ENCODE measurements around the gene EIF5. TPM values are rescaled to one million over a fixed set of nuclear protein-coding genes. Genes with fewer than 3 reads are reported as not detected.

The EIF5 gene
- total and polyA plus RNA-seq, 8 donors = 159 to 239 (median 210) TPM

DNA sequence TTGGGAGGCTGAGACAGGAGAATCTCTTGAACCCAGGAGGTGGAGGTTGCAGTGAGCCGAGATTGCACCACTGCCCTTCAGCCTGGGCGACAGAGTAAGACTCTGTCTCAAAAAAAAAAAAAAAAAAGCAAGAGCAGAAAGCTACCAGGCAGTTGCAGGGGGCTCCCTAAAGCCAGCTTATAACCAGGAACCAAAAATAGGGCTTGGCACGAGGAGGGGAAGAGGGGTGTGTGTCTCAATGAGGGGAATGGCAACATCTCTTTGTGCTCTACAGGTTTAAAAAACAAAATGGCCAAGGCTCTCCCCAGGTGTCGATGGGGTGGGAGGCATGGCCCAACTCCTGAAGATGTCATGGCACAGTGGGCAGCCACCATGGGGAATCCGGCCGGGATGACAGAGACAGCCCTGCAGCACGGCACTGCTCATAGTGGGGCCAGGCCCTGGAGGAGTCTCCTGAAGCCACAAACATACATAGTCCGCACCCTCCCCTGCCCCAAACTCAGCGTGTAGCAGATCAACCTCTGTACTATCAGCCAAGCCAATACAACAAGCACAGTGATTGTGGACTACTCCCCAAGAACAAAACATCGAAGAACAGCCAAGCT is 16.0 kb upstream of the EIF5 start:
- no peak overlapping the region for H3K4me3 ChIP-seq
- no peaks in the 10 kb centered on the region for H3K9me3 ChIP-seq
- peak in 1 of 4 donors; percentile 65 for DNase-seq
- TF ChIP-seq, protein P1, sequence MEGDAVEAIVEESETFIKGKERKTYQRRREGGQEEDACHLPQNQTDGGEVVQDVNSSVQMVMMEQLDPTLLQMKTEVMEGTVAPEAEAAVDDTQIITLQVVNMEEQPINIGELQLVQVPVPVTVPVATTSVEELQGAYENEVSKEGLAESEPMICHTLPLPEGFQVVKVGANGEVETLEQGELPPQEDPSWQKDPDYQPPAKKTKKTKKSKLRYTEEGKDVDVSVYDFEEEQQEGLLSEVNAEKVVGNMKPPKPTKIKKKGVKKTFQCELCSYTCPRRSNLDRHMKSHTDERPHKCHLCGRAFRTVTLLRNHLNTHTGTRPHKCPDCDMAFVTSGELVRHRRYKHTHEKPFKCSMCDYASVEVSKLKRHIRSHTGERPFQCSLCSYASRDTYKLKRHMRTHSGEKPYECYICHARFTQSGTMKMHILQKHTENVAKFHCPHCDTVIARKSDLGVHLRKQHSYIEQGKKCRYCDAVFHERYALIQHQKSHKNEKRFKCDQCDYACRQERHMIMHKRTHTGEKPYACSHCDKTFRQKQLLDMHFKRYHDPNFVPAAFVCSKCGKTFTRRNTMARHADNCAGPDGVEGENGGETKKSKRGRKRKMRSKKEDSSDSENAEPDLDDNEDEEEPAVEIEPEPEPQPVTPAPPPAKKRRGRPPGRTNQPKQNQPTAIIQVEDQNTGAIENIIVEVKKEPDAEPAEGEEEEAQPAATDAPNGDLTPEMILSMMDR (IDR thresholded peaks at IDR 0.05) = no peak
- H3K36me3 ChIP-seq = no peaks in the 10 kb centered on the region
- intact Hi-C loops (cut with DNase I) = no loop called here
- H3K4me1 ChIP-seq = peaks cover 0 to 24% of the 10 kb centered on the region in 2 donors
- no peaks in the 10 kb centered on the region for H3K27me3 ChIP-seq
- ATAC-seq = no peak
- no peak overlapping the region for H3K27ac ChIP-seq

DNA sequence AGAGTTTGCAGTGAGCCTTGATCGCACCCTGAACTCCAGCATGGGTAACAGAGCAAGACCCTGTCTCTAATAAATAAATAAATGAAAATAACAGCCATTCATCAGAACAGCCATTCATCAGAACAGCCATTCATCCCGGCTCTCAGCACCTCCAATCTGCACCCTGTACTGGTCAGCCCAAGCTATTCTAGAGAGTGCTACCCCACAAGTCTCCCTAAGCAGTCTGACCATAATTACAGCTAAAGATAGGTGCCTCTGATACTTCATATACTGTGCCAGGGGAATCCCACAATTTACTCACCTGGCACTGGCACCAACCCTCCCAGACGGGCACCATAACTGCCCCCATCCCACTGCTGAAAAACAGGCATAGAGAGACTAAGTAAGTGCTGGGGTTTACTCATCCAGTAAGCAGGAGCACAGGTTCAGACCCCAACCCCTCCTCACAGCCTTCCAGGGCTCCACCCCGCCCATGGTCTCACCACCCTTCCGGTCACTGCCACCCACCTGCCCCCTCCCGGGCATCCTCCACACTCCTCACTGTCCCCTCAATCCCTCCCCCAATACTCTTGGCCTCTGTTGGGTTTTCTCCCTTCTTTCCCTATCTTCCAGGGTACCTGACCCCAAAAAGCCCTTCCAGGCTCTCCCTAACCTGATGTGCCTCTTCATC is 15.2 kb upstream of the EIF5 start:
- Histone ChIP-seq H3K27ac (no peak overlapping the region), H3K4me1 (peaks cover 0 to 24% of the 10 kb centered on the region in 2 donors), H3K27me3 (no peaks in the 10 kb centered on the region), H3K36me3 (no peaks in the 10 kb centered on the region), H3K9me3 (no peaks in the 10 kb centered on the region), H3K4me3 (no peak overlapping the region)
- TF ChIP-seq, protein P1 (IDR thresholded peaks at IDR 0.05) = no peak
- DNase-seq (peak in 1 of 4 donors; percentile 18), ATAC-seq (no peak)
- intact Hi-C loops (cut with DNase I) = no loop called here

DNA sequence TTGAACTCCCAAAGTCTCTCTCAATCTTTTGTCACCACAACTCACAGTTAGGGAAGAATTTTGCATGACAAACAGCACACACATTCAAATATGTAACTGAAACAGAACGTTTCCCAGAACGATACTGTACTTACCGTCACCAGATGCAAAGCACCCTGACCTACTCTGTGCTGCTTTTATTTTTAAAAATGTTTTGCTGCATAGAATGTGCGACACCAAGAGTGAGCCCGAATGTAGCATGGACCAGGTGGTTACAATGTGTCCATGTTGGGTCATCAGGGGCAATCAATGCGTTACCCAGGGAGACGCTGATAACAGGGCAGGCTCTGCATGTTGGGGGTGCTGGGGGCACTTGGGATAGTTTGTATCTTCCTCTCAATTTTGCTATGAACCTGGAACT is 14.6 kb upstream of the EIF5 start:
- ATAC-seq = no peak
- Histone ChIP-seq H3K27me3 (no peaks in the 10 kb centered on the region), H3K9me3 (no peaks in the 10 kb centered on the region), H3K27ac (no peak overlapping the region), H3K36me3 (no peaks in the 10 kb centered on the region), H3K4me3 (no peak overlapping the region), H3K4me1 (peaks cover 0 to 24% of the 10 kb centered on the region in 2 donors)
- DNase-seq = no peak
- intact Hi-C loops (cut with DNase I) = no loop called here
- TF ChIP-seq, protein P1 (IDR thresholded peaks at IDR 0.05) = no peak

DNA sequence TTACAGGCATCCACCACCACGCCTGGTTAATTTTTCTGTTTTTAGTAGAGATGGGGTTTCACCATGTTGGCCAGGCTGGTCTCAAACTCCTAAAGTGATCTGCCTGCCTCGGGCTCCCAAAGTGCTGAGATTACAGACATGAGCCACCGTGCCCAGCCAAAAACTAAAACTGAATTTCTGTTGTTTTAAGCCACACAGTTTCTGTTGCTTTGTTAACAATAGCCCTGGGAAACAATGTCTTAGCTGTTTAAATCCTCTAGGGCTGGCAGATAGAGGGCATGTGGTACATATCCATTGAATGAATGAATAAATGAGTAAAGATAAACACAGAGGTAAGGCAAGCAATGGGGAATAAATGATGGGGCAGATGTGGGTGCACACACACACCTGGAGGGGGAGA is 8.0 kb upstream of the EIF5 start:
- Histone ChIP-seq H3K27me3 (no peaks in the 10 kb centered on the region), H3K9me3 (no peaks in the 10 kb centered on the region), H3K4me1 (peaks cover 4 to 9% of the 10 kb centered on the region in 2 donors), H3K36me3 (no peaks in the 10 kb centered on the region), H3K4me3 (no peak overlapping the region), H3K27ac (no peak overlapping the region)
- ATAC-seq (no peak), DNase-seq (peak in 1 of 4 donors; percentile 3)
- TF ChIP-seq, protein P1 (IDR thresholded peaks at IDR 0.05) = no peak
- intact Hi-C loops (cut with DNase I) = no loop called here

GRCh38 chr14:103328941-103329340 is 5.1 kb upstream of the EIF5 start:
- Histone ChIP-seq H3K4me1 (peaks cover 4 to 23% of the 10 kb centered on the region in 2 donors), H3K4me3 (no peak overlapping the region), H3K27me3 (no peaks in the 10 kb centered on the region), H3K9me3 (no peaks in the 10 kb centered on the region), H3K36me3 (no peaks in the 10 kb centered on the region), H3K27ac (no peak overlapping the region)
- ATAC-seq (no peak), DNase-seq (peak in 1 of 4 donors; percentile 24)
- intact Hi-C loops (cut with DNase I) = no loop called here
- TF ChIP-seq, protein P1 (IDR thresholded peaks at IDR 0.05) = no peak

All from left lung (tissue), 10 donors.